Gastroesophageal sphincter (tissue), 4 donors: ENCODE measurements around the gene TNNC2. TPM values are rescaled to one million over a fixed set of nuclear protein-coding genes. Genes with fewer than 3 reads are reported as not detected.
A peak's percentile ranks its signal among the peaks of the same experiment; 100 is the strongest.
"Not testable (repeated sequence)": the region's sequence is repeated elsewhere in the genome, so short reads cannot be mapped to it uniquely, and the experiment has no call there.

ENCODE experiments used
- ATAC-seq: fragments of 150-250 bp; one replicate; pipeline ENCODE4 v1.9.1; 2016; ENCODE audit warnings: mild to moderate bottlenecking, moderate library complexity
- H3K27ac ChIP-seq, 4 donors: fragments of 200-600 bp; sonication (generic) in 3 of 4; 1 replicate in 3 of 4; 2 replicates in 1 of 4; pipeline ENCODE4 v1.5.1; 2016 to 2019
- H3K27me3 ChIP-seq: fragments of 200-600 bp; sonication (generic); one replicate; pipeline ENCODE4 v1.5.1; 2019
- H3K36me3 ChIP-seq, 2 donors: fragments of 200-600 bp; sonication (generic); one replicate each; pipeline ENCODE4 v1.5.1; 2019; ENCODE audit warnings: control low read depth in 1 of 2
- H3K4me1 ChIP-seq, 3 donors: fragments of 200-600 bp; sonication (generic); 1 replicate in 2 of 3; 2 replicates in 1 of 3; pipeline ENCODE4 v1.5.1; 2016 to 2019; ENCODE audit warnings: control low read depth in 2 of 3
- H3K4me3 ChIP-seq, 2 donors: fragments of 200-600 bp; sonication (generic); one replicate each; pipeline ENCODE4 v1.5.1; 2019; ENCODE audit warnings: mild to moderate bottlenecking in 1 of 2, moderate library complexity in 1 of 2
- H3K9me3 ChIP-seq, 3 donors: fragments of 200-600 bp; sonication (generic); one replicate each; pipeline ENCODE4 v1.5.1; 2017 to 2019; ENCODE audit warnings: control low read depth in 2 of 3
- CTCF ChIP-seq, 4 experiments: fragments of 200-600 bp in 2 of 4; fragments of 450-650 bp in 2 of 4; sonication (generic) in 1 of 4; IDR thresholded peaks; one replicate each; pipeline ENCODE4 v1.5.1; 2017 to 2019; ENCODE audit warnings: antibody characterized with exemption in 4 of 4, mild to moderate bottlenecking in 2 of 4, moderate library complexity in 2 of 4
- EP300 ChIP-seq: sonication (generic); formaldehyde crosslinking; IDR thresholded peaks from one replicate; pipeline ENCODE4 v1.6.1; 2017; ENCODE audit warnings: antibody characterized with exemption, mild to moderate bottlenecking
- POLR2A ChIP-seq, 2 donors: fragments of 450-650 bp; IDR thresholded peaks; one replicate each; pipeline ENCODE4 v1.6.1; 2017; ENCODE audit warnings: antibody characterized with exemption in 2 of 2, mild to moderate bottlenecking in 2 of 2, moderate library complexity in 1 of 2
- POLR2AphosphoS5 ChIP-seq: sonication (generic); formaldehyde crosslinking; IDR thresholded peaks from one replicate; pipeline ENCODE4 v1.6.1; 2017; ENCODE audit warnings: antibody characterized with exemption
- WGBS, 2 donors: methylation state at CpG; one replicate each; pipeline ENCODE4 v1.1.5; 2018; ENCODE audit warnings: low coverage in 1 of 2; 5-methylcytosine and 5-hydroxymethylcytosine counted together
- total RNA-seq, 4 donors: library from RNA; depleted of rRNA; stranded (reverse); fragments of >200 nt; gene quantifications; one replicate each; pipeline ENCODE4 v1.1.0, GENCODE V29; 2016

The TNNC2 gene
- total RNA-seq, 4 donors from 2014 or later, result 1.0 to 6.3 (median 1.3) TPM; not detected in 1

- H3K4me3 ChIP-seq, result no peak overlapping the region
- H3K36me3 ChIP-seq, result peaks cover 0 to 62% of the 10 kb centered on the region in 2 donors
- 84 to 93% methylated on average over 7 to 8 of the region's 8 CpGs for WGBS, 2 donors
- TF ChIP-seq EP300, result no peak
- TF ChIP-seq POLR2AphosphoS5, result no peak
- TF ChIP-seq CTCF (IDR thresholded peaks at IDR 0.05), result no peak
- no peak for TF ChIP-seq POLR2A (IDR thresholded peaks at IDR 0.05)
- no peaks in the 10 kb centered on the region for H3K9me3 ChIP-seq
- no peak overlapping the region for H3K27ac ChIP-seq
- no peak for ATAC-seq
- H3K27me3 ChIP-seq, result no peaks in the 10 kb centered on the region
- peaks cover 0 to 15% (median 3%) of the 10 kb centered on the region in 3 donors for H3K4me1 ChIP-seq
Measured at GRCh38 chr20:45810191-45810970, 16.7 kb downstream of the TNNC2 start.

GRCh38 chr20:45801851-45802250, 25.3 kb downstream of the TNNC2 start:
- Histone ChIP-seq H3K4me3 (no peak overlapping the region), H3K27ac (no peak overlapping the region), H3K27me3 (no peaks in the 10 kb centered on the region), H3K9me3 (no peaks in the 10 kb centered on the region), H3K36me3 (peaks cover 0 to 72% of the 10 kb centered on the region in 2 donors), H3K4me1 (peaks cover 0 to 8% (median 0%) of the 10 kb centered on the region in 3 donors)
- 75 to 80% methylated on average over 1 to 2 of the region's 7 CpGs for WGBS, 2 donors
- no peak for TF ChIP-seq EP300
- ATAC-seq, result no peak

- H3K36me3 ChIP-seq, result peaks cover 0 to 72% of the 10 kb centered on the region in 2 donors
- H3K27ac ChIP-seq, result peak overlapping the region in 2 of 4 donors; percentile 37 to 46
- WGBS, 2 donors, result 30% methylated on average over 4 of the region's 4 CpGs
- H3K9me3 ChIP-seq, result no peaks in the 10 kb centered on the region
- TF ChIP-seq CTCF (IDR thresholded peaks at IDR 0.05) (peak; percentile 50 to 74 (median 64)), EP300 (no peak)
- no peaks in the 10 kb centered on the region for H3K27me3 ChIP-seq
- ATAC-seq, result peak; percentile 80
- no peak overlapping the region for H3K4me3 ChIP-seq
- H3K4me1 ChIP-seq, result peaks cover 0 to 8% (median 0%) of the 10 kb centered on the region in 3 donors
Measured at GRCh38 chr20:45798935-45799642, 28.0 kb downstream of the TNNC2 start.

- not testable (repeated sequence) for ATAC-seq, H3K27ac ChIP-seq, H3K9me3 ChIP-seq, H3K4me3 ChIP-seq, H3K27me3 ChIP-seq
- 87% methylated on average over 3 of the region's 3 CpGs; no CpG with 5 or more reads in 1 of the 2 donors for WGBS, 2 donors
- H3K4me1 ChIP-seq, result peaks cover 0 to 18% (median under 1%) of the 10 kb centered on the region in 3 donors
- peaks cover 0 to 69% of the 10 kb centered on the region in 2 donors for H3K36me3 ChIP-seq
Measured at GRCh38 chr20:45797955-45798354, 29.2 kb downstream of the TNNC2 start.

GRCh38 chr20:45797510-45797909, 29.6 kb downstream of the TNNC2 start:
- not testable (repeated sequence) for H3K4me3 ChIP-seq, ATAC-seq, H3K27me3 ChIP-seq, H3K9me3 ChIP-seq, H3K27ac ChIP-seq
- H3K36me3 ChIP-seq, result peaks cover 0 to 64% of the 10 kb centered on the region in 2 donors
- no CpG with 5 or more reads among the region's 1 CpG for WGBS, 2 donors
- H3K4me1 ChIP-seq, result peaks cover 0 to 22% (median 5%) of the 10 kb centered on the region in 3 donors

- no peak for TF ChIP-seq POLR2A (IDR thresholded peaks at IDR 0.05)
- TF ChIP-seq POLR2AphosphoS5, result no peak
- TF ChIP-seq EP300, result no peak
- no peak for TF ChIP-seq CTCF (IDR thresholded peaks at IDR 0.05)
- ATAC-seq, result no peak
- Histone ChIP-seq H3K9me3 (no peaks in the 10 kb centered on the region), H3K4me1 (peaks cover 0 to 26% (median 7%) of the 10 kb centered on the region in 3 donors), H3K27ac (no peak overlapping the region), H3K4me3 (no peak overlapping the region), H3K36me3 (peaks cover 0 to 54% of the 10 kb centered on the region in 2 donors), H3K27me3 (no peaks in the 10 kb centered on the region)
- 91 to 92% methylated on average over 11 of the region's 11 CpGs for WGBS, 2 donors
Measured at GRCh38 chr20:45796337-45797065, 30.6 kb downstream of the TNNC2 start.
